Measurements from ENCODE around the gene GLS. TPM values are rescaled to one million over a fixed set of nuclear protein-coding genes. Genes with fewer than 3 reads are reported as not detected.

Gene GLS
- total RNA-seq, 1 experiment from 2014 or later = 97.4 TPM

GRCh38 chr2:190837952-190838361 lies 42.7 kb upstream of the GLS start:
- no peaks in the 10 kb centered on the region for H4K20me1 ChIP-seq (ENCODE audit: insufficient read depth)
- peak overlapping the region; percentile 52 for H3K4me2 ChIP-seq (ENCODE audit: low read length)
- no peak overlapping the region for H3K4me3 ChIP-seq (replicated peaks in 1 of 2; ENCODE audit: low read depth in 1 of 2, low read length in 2 of 2)
- ATAC-seq (peak; percentile 33), DNase-seq (ENCODE audit: low read depth, low spot score) (no peak)
- peak overlapping the region; percentile 28; the same call in 1 of the 2 replicates for H3K27ac ChIP-seq (ENCODE audit: low read depth, low read length)
- no peaks in the 10 kb centered on the region for H3K9me3 ChIP-seq (ENCODE audit: control insufficient read depth in 1 of 2, insufficient read depth in 1 of 2, low read depth in 1 of 2, low read length in 2 of 2)
- ChIA-PET POLR2A (interaction anchor here (1.1 kb wide), 1 partner anchor 44 kb away, joined by 3 read pairs; no protein-coding TSS in a partner anchor), RAD21 (ENCODE audit: low non-redundant PET in 1 of 2, low total read pairs in 2 of 2, uncharacterized antibody in 2 of 2, unreplicated experiment in 2 of 2) (no interaction called here), CTCF (interaction anchor here (0.8 kb wide), 1 partner anchor 13 kb away, joined by 3 read pairs; no protein-coding TSS in a partner anchor)
- H3K4me1 ChIP-seq (ENCODE audit: control insufficient read depth in 1 of 2, insufficient read depth in 2 of 2, low read length in 2 of 2) = peaks cover 34 to 70% of the 10 kb centered on the region in 2 experiments
- no TSS peak for BruUV-seq (replicated peaks)
- no peaks in the 10 kb centered on the region for H3K27me3 ChIP-seq (ENCODE audit: insufficient read depth, low read length)
- H2AFZ ChIP-seq (ENCODE audit: low read depth, low read length, poor library complexity, severe bottlenecking) = peak overlapping the region; percentile 29
- no peaks in the 10 kb centered on the region for H3K79me2 ChIP-seq (ENCODE audit: insufficient read depth, low read length)
- intact Hi-C loops (cut with micrococcal nuclease) = no loop called here
- no peaks in the 10 kb centered on the region for H3K36me3 ChIP-seq (ENCODE audit: control insufficient read depth in 1 of 2, insufficient read depth in 2 of 2, low read length in 2 of 2)
- TF ChIP-seq JUND (IDR thresholded peaks at IDR 0.05) (no peak), CBX3 (IDR thresholded peaks at IDR 0.05; ENCODE audit: low read depth) (no peak), POLR2A (IDR thresholded peaks at IDR 0.05; ENCODE audit: borderline replicate concordance, extremely low read depth, insufficient read depth, insufficient read length) (no peak), FOSL1 (IDR thresholded peaks at IDR 0.05; ENCODE audit: low read depth) (no peak), ZFX (IDR thresholded peaks at IDR 0.05) (no peak), EZH2 (IDR thresholded peaks at IDR 0.05) (no peak), REST (IDR thresholded peaks at IDR 0.05; ENCODE audit: low read depth) (no peak), SIN3A (IDR thresholded peaks at IDR 0.05; ENCODE audit: low read depth) (no peak), MAX (IDR thresholded peaks at IDR 0.05) (no peak), EZH2phosphoT487 (IDR thresholded peaks at IDR 0.05; ENCODE audit: borderline replicate concordance) (no peak), RAD21 (IDR thresholded peaks at IDR 0.05; ENCODE audit: low read depth) (no peak), ZNF274 (IDR thresholded peaks at IDR 0.05; ENCODE audit: low read depth, low read length) (no peak), CEBPB (IDR thresholded peaks at IDR 0.05; ENCODE audit: low read depth) (no peak), SP1 (IDR thresholded peaks at IDR 0.05; ENCODE audit: low read depth) (no peak), POLR2AphosphoS5 (IDR thresholded peaks at IDR 0.05; ENCODE audit: low read depth, low read length) (no peak), ELF1 (IDR thresholded peaks at IDR 0.05; ENCODE audit: borderline replicate concordance, low read depth) (no peak)
- H3K9ac ChIP-seq (ENCODE audit: low read length) = no peak overlapping the region
- no peaks in the 10 kb centered on the region for H3K9me2 ChIP-seq (ENCODE audit: insufficient read depth)

All from HCT116 (cell line).